Activated CD8-positive, alpha-beta memory T cell treated with anti-CD3 and anti-CD28 coated beads for 4 hours (primary cell): Measurements from ENCODE around the gene SYNE1.
"Not testable (repeated sequence)": the region's sequence is repeated elsewhere in the genome, so short reads cannot be mapped to it uniquely, and the experiment has no call there.

ENCODE experiments used
- DNase-seq, 2 donors: peaks; one replicate each; pipeline ENCODE4 v3.0.0-alpha.2; 2020; ENCODE audit warnings: low read depth in 2 of 2

SYNE1 gene

DNA sequence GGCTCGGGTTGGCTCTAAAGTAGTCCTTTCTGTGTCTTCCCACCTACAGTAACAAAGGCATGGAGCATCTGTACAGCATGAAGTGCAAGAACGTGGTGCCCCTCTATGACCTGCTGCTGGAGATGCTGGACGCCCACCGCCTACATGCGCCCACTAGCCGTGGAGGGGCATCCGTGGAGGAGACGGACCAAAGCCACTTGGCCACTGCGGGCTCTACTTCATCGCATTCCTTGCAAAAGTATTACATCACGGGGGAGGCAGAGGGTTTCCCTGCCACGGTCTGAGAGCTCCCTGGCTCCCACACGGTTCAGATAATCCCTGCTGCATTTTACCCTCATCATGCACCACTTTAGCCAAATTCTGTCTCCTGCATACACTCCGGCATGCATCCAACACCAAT, 538.5 kb downstream of the SYNE1 start:
- no peak for DNase-seq

DNA sequence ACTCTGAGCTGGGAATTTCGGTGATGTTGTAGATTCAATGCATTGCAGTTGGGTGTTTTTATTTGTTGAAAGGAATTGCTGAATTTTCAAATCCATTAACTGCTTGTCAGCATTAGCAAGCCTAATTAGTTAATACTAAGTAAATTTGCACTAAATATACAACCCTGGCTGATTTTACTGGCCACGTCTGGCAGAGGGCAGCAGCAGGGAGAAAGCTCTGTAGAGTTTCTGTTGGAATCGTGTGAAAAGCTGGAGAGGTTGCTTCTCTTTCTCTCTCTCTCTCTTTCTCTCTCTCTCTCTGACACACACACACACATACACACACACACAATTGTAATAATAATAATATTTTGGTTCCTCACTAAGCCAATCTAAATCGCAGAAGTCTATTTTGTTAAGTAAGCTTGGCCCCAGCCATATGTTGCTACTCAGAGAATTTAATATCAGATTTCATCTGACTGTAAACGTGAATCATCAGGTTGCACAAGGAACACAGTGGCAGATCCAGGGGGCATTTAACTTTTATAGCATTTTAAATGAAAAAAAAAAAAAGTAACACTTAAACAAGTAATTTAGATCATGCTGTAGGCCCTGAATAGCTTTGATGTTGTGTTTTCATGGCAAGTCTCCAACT, 540.2 kb downstream of the SYNE1 start:
- DNase-seq = no peak

DNA sequence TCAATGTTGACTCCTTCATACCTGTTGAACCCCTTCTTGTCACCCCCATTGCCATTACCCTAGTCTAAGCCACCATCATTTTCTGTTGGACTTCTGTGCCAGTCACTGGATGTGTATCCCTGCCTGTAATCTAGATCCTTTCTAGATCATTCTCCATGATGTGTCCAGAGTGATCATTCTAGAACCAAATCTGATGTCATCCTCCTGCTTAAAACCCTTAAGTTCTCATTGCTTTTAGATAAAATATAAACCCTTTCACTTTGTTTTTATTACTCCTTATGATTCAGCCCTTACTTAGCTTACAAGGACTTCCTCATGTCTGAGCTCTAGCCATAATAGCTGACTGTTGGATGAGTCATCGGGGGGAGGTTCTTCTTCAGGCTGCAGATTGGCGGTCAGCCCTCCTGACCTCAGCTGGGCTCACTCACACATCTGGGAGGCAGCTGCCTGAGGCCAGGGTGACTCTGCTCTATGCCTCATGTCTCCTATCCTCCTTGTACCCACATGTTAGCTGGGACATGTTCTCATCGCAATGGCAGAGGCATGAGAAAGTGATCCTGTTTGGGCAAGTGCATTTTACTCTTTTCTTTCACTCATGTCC, 542.1 kb downstream of the SYNE1 start:
- no peak for DNase-seq

DNA sequence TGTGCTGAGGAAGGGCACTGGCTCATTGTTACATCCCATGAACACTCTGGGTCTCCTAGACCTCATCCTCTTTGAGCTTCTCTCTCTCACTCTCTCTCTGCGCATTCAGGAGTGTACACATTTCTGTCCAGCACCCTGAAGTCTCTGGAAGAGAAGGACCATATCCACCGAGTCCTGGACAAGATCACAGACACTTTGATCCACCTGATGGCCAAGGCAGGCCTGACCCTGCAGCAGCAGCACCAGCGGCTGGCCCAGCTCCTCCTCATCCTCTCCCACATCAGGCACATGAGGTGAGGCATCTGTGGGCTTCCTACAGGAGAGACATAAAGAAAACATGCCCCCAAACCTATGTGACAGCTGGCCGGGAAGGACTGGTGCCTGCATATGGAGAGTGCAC, 542.9 kb downstream of the SYNE1 start:
- no peak for DNase-seq

DNA sequence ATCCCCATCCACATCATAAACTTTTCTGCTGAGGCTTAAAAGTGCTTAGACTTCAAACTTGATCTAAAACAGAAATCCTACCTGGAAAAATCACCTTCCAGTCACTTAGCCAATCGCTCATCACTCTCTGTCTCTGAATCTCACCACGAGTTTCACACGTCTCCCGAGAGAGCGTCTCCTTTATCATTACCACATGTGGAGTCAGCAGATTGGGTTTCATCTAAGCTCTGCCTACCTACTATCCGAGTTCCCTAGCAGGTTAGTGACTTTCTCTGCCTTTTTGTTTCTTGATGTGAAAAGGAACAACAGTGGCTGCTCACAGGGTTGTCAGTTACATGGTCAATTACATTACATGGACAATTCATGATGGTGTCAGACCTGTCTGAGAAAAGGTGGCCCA, 543.5 kb downstream of the SYNE1 start:
- no peak for DNase-seq

DNA sequence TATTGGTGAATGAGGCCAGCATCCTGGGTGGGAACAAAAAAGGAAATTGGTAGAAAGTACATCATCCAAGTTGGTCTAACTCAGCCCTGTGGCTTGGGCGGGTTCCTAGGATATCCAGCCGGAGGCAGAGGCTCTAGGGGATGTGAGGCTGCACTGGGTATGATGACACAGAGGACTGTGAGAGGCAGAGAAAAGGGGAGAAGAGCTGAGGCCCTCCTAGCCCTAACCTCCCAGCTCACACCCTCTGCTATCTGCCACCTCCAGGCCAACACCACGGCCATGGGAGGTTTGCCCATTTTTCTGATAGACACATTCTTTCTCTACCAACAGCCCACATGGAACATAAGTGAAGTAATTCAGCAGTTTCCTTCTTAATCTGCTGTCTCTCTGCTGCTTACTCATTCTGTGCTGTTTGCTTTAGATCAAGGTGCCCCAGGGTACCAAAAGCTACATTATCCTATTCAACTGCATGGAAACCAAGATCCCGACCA, 545.3 kb downstream of the SYNE1 start:
- no peak for DNase-seq

DNA sequence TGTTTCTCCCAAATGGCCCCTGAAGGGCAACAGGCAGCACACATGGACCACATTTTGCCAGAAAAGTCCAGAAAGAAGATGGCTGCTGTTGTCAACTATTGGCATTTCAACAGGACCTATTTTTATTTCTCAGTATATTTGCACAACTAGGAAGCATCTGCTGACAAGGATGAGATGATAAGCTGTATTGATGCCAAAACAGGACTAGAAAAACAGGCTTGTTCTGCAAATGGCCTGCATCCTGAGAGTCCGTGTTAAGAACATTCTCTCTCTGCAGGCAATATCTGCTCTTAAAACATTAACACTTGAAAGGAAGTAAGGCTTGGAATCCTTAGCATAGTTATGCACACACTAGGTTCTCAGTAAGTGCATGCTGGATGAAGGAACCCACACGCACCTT, 546.0 kb downstream of the SYNE1 start:
- no peak for DNase-seq

DNA sequence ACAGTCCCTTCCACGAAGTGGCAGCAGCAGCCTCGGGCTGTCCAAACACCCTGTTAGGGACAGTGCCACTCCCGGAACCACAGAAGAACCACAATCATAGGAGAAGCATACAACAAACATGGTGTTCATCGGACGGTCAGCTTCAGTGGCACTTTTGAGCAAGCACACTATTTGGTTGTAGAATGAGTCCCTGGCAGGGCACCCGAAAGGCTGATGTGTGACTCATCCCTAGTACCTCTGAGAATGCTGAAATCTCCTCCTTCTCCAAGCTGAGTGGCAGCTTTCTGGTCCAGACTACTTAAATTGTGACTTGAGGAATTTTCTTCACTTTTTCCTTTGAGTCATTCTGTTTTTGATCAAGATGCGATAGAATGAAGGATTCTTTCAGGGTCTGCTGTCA, 547.2 kb downstream of the SYNE1 start:
- no peak for DNase-seq

DNA sequence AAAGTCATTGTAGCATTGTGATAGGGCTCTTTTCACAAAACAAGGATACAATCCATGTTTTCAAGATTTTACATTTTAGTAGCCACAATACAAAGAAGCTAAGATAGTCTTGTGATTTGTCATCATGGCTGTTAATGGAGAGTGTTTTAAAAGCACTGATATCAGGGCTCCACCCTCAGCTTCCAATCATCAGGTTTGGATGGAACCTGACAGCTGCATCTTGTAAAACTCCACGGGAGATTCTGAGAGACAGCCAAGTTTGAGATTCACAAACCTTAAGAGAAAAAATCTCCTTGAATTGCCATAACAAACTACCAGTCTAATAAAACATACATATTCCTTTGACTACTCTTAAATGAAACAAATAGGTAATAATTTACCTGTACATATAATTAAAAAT, 549.5 kb downstream of the SYNE1 start:
- DNase-seq = no peak

DNA sequence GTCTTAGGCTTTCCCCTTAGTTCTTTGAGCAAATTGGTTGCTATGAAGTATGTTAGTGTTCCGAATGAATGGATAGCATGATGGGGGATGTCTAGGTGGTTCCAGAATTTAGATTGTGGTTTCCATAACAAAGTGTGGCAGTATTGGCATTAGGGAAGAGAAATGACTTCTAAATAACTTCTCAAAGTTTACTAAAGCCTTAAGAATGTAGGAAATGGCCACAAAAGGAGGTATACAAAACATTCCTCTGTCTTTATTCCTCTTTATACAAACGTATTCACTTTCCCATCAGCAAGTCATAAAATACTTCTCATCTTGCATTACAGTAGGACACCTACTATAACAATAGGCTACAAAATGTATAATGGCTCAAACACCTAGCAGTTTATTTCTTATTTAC, 550.1 kb downstream of the SYNE1 start:
- no peak for DNase-seq

DNA sequence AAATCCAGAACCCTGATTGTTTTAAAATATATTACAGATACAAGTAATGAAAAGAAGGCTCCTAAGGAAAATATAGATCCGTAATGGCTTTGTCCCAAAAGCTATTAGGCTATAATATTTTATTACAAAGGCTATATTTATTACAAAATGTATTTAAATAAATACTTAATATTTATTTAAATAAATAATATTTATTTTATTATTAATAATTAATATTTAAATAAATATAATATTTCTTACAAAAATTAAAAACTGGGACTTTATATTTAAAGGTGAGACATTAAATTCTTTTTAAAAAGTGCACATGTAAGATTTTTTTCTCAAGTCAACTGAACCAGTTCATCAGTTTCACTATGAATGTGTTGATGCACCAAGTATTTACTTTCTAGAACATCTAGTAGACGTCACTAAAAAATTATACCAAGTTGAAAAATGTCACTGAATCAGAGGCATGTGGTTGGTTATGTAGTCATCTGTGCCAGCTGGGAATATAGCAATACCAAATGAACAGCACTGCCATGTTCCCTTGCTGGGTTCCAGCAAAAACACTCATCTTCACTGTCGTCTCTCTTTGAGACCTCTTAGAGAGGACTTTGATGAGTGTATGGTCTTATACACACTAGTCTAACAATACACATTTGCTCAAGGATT, 550.8 kb downstream of the SYNE1 start:
- no peak for DNase-seq

DNA sequence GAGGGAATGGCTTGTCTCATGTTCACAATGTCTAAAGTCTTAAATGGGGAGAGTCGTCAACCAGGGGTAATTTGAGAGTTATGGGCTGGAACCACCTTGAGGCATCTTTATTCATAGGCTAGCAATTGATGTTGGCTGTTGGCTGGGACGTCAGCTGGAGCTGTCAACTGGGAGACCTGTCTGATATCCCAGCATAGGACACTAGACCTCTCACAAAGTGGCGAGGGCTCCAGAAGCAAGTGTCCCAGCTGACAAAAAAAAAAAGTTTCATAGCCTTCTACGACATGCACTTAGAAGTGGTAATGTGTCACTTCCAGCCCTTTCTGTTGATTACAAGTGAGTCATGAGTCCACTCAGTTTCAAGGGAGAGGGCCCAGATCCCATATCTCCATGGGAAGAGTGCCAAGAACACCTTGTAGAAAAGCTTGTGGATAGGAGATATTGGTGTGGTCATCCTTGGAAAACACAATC, 551.7 kb downstream of the SYNE1 start:
- no peak for DNase-seq

DNA sequence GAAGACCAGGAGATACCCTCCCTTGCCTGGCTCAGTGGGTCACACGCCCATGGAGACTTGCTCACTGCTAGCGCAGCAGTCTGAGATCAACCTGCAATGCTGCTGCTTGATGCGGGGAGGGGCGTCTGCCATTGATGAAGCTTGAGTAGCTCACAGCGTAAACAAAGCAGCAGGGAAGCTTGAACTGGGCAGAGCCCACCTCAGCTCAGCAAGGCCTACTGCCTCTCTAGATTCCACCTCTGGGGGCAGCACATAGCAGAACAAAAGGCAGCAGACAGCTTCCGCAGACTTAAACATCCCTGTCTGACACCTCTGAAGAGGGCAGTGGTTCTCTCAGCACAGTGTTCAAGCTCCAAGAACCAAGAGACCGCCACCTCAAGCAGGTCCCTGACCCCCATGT, 558.4 kb downstream of the SYNE1 start:
- DNase-seq = no peak

DNA sequence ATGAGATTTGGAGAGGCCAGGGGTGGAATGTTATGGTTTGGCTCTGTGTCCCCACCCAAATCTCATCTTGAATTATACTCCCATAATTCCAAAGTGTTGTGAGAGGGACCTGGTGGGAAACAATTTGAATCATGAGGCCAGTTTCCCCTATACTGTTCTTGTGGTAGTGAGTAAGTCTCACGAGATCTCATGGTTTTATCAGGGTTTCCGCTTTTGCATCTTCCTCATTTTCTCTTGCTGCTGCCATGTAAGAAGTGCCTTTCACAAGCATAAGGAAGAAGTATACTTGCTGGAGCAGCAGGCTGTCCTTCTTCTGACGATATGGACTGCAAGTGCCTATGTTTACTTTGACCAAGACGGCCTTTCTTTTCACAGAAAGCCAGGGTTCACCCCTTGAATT, 559.2 kb downstream of the SYNE1 start:
- no peak for DNase-seq

DNA sequence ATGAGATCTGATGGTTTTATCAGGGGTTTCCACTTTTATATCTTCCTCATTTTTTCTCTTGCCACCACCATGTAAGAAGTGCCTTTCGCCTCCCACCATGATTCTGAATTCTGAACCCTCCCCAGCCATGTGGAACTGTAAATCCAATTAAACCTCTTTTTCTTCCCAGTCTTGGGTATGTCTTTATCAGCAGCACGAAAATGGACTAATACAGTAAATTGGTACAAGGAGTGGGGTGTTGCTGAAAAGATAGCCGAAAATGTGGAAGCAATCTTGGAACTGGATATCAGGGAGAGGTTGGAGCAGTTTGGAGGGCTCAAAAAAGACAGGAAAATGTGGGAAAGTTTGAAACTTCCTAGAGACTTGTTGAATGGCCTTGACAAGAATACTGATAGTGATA, 560.9 kb downstream of the SYNE1 start:
- DNase-seq = not testable (repeated sequence)

DNA sequence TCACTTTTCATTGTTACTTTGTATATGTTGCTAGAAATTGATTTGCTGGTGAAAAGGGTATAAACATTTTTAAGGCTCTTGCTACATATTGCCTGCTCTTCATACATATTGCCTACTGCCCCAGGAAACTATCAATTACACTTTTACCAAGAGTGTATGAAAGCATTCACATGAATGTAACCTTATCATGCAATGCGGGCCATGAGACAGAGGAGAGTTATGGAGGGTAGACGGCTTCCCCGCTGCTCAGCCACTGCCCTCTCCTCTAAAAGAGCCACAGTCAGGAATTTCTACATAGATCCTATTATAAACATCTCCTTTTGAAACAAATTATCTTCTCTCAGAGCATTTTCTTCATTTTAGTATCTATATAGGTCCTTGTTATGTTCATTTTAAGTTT, 565.3 kb downstream of the SYNE1 start:
- no peak for DNase-seq
